H1 (cell line): ENCODE results near the gene PMS1.

Experiments used
- CTCF ChIP-seq, 3 experiments: IDR thresholded peaks; 1 replicate in 2 of 3; 2 replicates in 1 of 3; pipeline versions ENCODE4 v1.5.1 to v1.6.1; 2011; ENCODE audit warnings: low read length in 3 of 3, mild to moderate bottlenecking in 3 of 3, inconsistent platforms in 2 of 3, low read depth in 1 of 3, moderate library complexity in 1 of 3; ENCODE audit not compliant: insufficient read depth in 1 of 3; ENCODE audit errors: control extremely low read depth in 1 of 3
- TAF1 ChIP-seq: IDR thresholded peaks from 2 replicates; pipeline ENCODE4 v1.6.1; 2011; ENCODE audit warnings: mild to moderate bottlenecking, low read depth, low read length

DNA sequence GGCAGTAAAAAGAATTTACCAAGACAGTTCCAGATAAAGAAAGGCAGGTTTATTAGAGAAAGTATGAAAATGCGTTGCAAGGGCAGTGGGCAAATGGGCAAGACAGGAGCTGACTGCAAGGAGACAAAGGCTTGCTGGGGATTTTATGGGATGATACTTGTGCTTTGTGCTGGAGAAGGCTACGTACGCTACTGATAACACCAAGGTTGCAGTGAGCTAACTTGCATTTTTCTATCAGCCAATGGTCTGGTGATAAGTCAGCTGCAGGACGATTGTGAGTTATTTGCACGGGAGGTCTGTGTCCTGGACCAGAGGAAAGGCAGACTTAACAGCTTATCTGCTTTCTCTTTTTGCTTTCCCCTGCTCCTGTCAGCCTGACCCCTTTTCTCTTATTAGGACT, 116.5 kb downstream of the PMS1 start:
- TF ChIP-seq TAF1: no peak
- TF ChIP-seq CTCF (IDR thresholded peaks at IDR 0.05; ENCODE audit: control extremely low read depth in 1 of 3, insufficient read depth in 1 of 3, low read depth in 1 of 3, low read length in 3 of 3): no peak
